Body of pancreas (tissue), 4 donors: Measurements from ENCODE around the gene MCRIP1. TPM values are rescaled to one million over a fixed set of nuclear protein-coding genes. Genes with fewer than 3 reads are reported as not detected.

Experiments
- ATAC-seq: fragments of 150-250 bp; one replicate; pipeline ENCODE4 v1.9.1; 2016
- DNase-seq, 4 donors: peaks; one replicate each; pipeline ENCODE4 v3.0.0-alpha.2; 2019
- H3K27ac ChIP-seq, 4 donors: fragments of 200-600 bp; sonication (generic); 1 replicate in 3 of 4; 2 replicates in 1 of 4; pipeline versions ENCODE4 v1.5.1 to v1.6.1; 2016 to 2019; ENCODE audit warnings: mild to moderate bottlenecking in 1 of 4, mixed read lengths in 1 of 4, moderate library complexity in 1 of 4
- H3K27me3 ChIP-seq, 2 donors: fragments of 200-600 bp; sonication (generic); one replicate each; pipeline ENCODE4 v1.6.0; 2016; ENCODE audit warnings: mild to moderate bottlenecking in 1 of 2
- H3K36me3 ChIP-seq, 2 donors: fragments of 200-600 bp; sonication (generic); replicated peaks in 1 of 2; 2 replicates each; pipeline ENCODE4 v1.5.1; 2016; ENCODE audit warnings: low read depth in 2 of 2; ENCODE audit not compliant: insufficient read depth in 1 of 2
- H3K4me1 ChIP-seq: fragments of 200-600 bp; sonication (generic); one replicate; pipeline ENCODE4 v1.6.0; 2016
- H3K4me3 ChIP-seq, 2 donors: fragments of 200-600 bp; sonication (generic); 1 replicate in 1 of 2; 2 replicates in 1 of 2; pipeline ENCODE4 v1.5.1; 2016 to 2019
- H3K9me3 ChIP-seq, 3 donors: fragments of 200-600 bp; sonication (generic); 1 replicate in 2 of 3; 2 replicates in 1 of 3; pipeline ENCODE4 v1.5.1; 2016
- CTCF ChIP-seq, 7 experiments: fragments of 450-650 bp in 4 of 7; fragments of 200-600 bp in 3 of 7; sonication (generic) in 3 of 7; IDR thresholded peaks; one replicate each; pipeline ENCODE4 v1.5.1; 2016 to 2019; ENCODE audit warnings: antibody characterized with exemption in 7 of 7
- POLR2A ChIP-seq, 3 donors: fragments of 450-650 bp; IDR thresholded peaks; one replicate each; pipeline ENCODE4 v1.6.1; 2016; ENCODE audit warnings: antibody characterized with exemption in 3 of 3, mild to moderate bottlenecking in 2 of 3
- WGBS, 2 donors: methylation state at CpG; one replicate each; pipeline ENCODE4 v1.1.5; 2017; 5-methylcytosine and 5-hydroxymethylcytosine counted together
- intact Hi-C: fragments of 100-400 bp; cut with DNase I; formaldehyde crosslinking; loops from one replicate; pipeline ENCODE4 v1.15.1; 2023
- total RNA-seq, 2 donors: library from RNA; depleted of rRNA; stranded (reverse); fragments of >200 nt; gene quantifications; one replicate each; pipeline ENCODE4 v1.1.0, GENCODE V29; 2016

Gene MCRIP1
- total RNA-seq, 2 donors from 2014 or later: 46.1 to 65.6 TPM

- intact Hi-C loops: no loop called here
- Histone ChIP-seq H3K4me1 (peaks cover 72% of the 10 kb centered on the region), H3K9me3 (no peaks in the 10 kb centered on the region), H3K4me3 (peak overlapping the region; percentile 33 to 94), H3K36me3 (peaks cover 0 to 3% of the 10 kb centered on the region in 2 donors), H3K27ac (peak overlapping the region; percentile 95 to 100 (median 98)), H3K27me3 (no peaks in the 10 kb centered on the region)
- DNase-seq: peak; percentile 99 to 100 (median 99)
- 0% methylated on average over 3 to 74 of the region's 74 CpGs for WGBS, 2 donors
- peak in 5 of 7 experiments; percentile 16 to 75 (median 71) for TF ChIP-seq CTCF (IDR thresholded peaks at IDR 0.05)
- peak; percentile 93 to 98 (median 96) for TF ChIP-seq POLR2A (IDR thresholded peaks at IDR 0.05)
- peak; percentile 86 for ATAC-seq
Observed at GRCh38 chr17:81860756-81861568, 27.9 kb upstream of the MCRIP1 start.

GRCh38 chr17:81859906-81860755, 27.0 kb upstream of the MCRIP1 start, which contains the start of gene P4HB:
P4HB (minus strand) TSS chr17:81860535; CDS start chr17:81860471, 64 bp downstream.
- Histone ChIP-seq H3K27me3 (no peaks in the 10 kb centered on the region), H3K4me1 (peaks cover 72% of the 10 kb centered on the region), H3K9me3 (no peaks in the 10 kb centered on the region), H3K4me3 (peak within 1 kb of the TSS; percentile 85 to 94), H3K36me3 (peaks cover 0 to 3% of the 10 kb centered on the region in 2 donors), H3K27ac (peak within 1 kb of the TSS; percentile 95 to 100 (median 98))
- peak; percentile 50 to 93 (median 56) for TF ChIP-seq POLR2A (IDR thresholded peaks at IDR 0.05)
- TF ChIP-seq CTCF (IDR thresholded peaks at IDR 0.05): no peak
- peak; percentile 83 for ATAC-seq
- DNase-seq: no peak
- WGBS, 2 donors: 0% methylated on average over 13 to 95 of the region's 95 CpGs
- intact Hi-C loops: no loop called here

- intact Hi-C loops: no loop called here
Observed at GRCh38 chr17:81858967-81859905, 26.1 kb upstream of the MCRIP1 start.

More at GRCh38 chr17:81858967-81859905, 26.1 kb upstream of the MCRIP1 start:
- H3K27ac ChIP-seq: peak overlapping the region; percentile 89 to 97 (median 96)
- H3K4me1 ChIP-seq: peaks cover 72% of the 10 kb centered on the region
- H3K4me3 ChIP-seq: peak overlapping the region; percentile 85 to 86
- no peak for ATAC-seq
- no peaks in the 10 kb centered on the region for H3K27me3 ChIP-seq
- DNase-seq: no peak
- H3K9me3 ChIP-seq: no peaks in the 10 kb centered on the region
- peaks cover 0 to 3% of the 10 kb centered on the region in 2 donors for H3K36me3 ChIP-seq
- TF ChIP-seq CTCF (IDR thresholded peaks at IDR 0.05) (no peak), POLR2A (IDR thresholded peaks at IDR 0.05) (peak in 1 of 3 donors; percentile 5)
- WGBS, 2 donors: 7 to 23% methylated on average over 10 to 23 of the region's 23 CpGs
